Duodenal mucosa (tissue), 2 donors: ENCODE results near the gene RASL10A.

Experiments used
- H3K27ac ChIP-seq: one replicate; pipeline ENCODE4 v1.7.0; 2013; ENCODE audit warnings: low read depth, low read length
- H3K27me3 ChIP-seq, 2 donors: one replicate each; pipeline ENCODE4 v1.7.0; 2013; ENCODE audit warnings: low read length in 2 of 2, control low read depth in 1 of 2; ENCODE audit not compliant: insufficient read depth in 2 of 2, control insufficient read depth in 1 of 2
- H3K36me3 ChIP-seq, 2 donors: one replicate each; pipeline ENCODE4 v1.7.0; 2013; ENCODE audit warnings: low read length in 2 of 2, control low read depth in 1 of 2; ENCODE audit not compliant: insufficient read depth in 2 of 2, control insufficient read depth in 1 of 2
- H3K4me1 ChIP-seq, 2 donors: one replicate each; pipeline ENCODE4 v1.7.0; 2013; ENCODE audit warnings: low read length in 2 of 2, control low read depth in 1 of 2; ENCODE audit not compliant: insufficient read depth in 2 of 2, control insufficient read depth in 1 of 2
- H3K4me3 ChIP-seq, 2 donors: one replicate each; pipeline ENCODE4 v1.7.0; 2013; ENCODE audit warnings: low read length in 2 of 2, low read depth in 1 of 2
- H3K9ac ChIP-seq, 2 donors: one replicate each; pipeline ENCODE4 v1.7.0; 2013; ENCODE audit warnings: low read length in 2 of 2, low read depth in 1 of 2
- H3K9me3 ChIP-seq, 2 donors: one replicate each; pipeline ENCODE4 v1.7.0; 2013; ENCODE audit warnings: low read length in 2 of 2, control low read depth in 1 of 2; ENCODE audit not compliant: control insufficient read depth in 1 of 2

The RASL10A gene

GRCh38 chr22:29339381-29340235 is 24.1 kb upstream of the RASL10A start:
- Histone ChIP-seq H3K27ac (no peak overlapping the region), H3K27me3 (no peaks in the 10 kb centered on the region), H3K4me3 (no peak overlapping the region), H3K36me3 (peaks cover 64 to 97% of the 10 kb centered on the region in 2 donors), H3K9ac (no peak overlapping the region), H3K4me1 (no peaks in the 10 kb centered on the region), H3K9me3 (no peaks in the 10 kb centered on the region)

GRCh38 chr22:29338398-29338797 is 22.9 kb upstream of the RASL10A start:
- no peaks in the 10 kb centered on the region for H3K9me3 ChIP-seq
- H3K4me1 ChIP-seq: no peaks in the 10 kb centered on the region
- peaks cover 61 to 100% of the 10 kb centered on the region in 2 donors for H3K36me3 ChIP-seq
- H3K27ac ChIP-seq: no peak overlapping the region
- H3K27me3 ChIP-seq: no peaks in the 10 kb centered on the region
- no peak overlapping the region for H3K9ac ChIP-seq
- no peak overlapping the region for H3K4me3 ChIP-seq

- Histone ChIP-seq H3K4me3 (no peak overlapping the region), H3K27ac (no peak overlapping the region), H3K27me3 (no peaks in the 10 kb centered on the region), H3K9me3 (no peaks in the 10 kb centered on the region), H3K36me3 (peaks cover 54 to 100% of the 10 kb centered on the region in 2 donors), H3K4me1 (no peaks in the 10 kb centered on the region), H3K9ac (no peak overlapping the region)
Observed at GRCh38 chr22:29337631-29338284, 22.3 kb upstream of the RASL10A start.

GRCh38 chr22:29336751-29337490 is 21.4 kb upstream of the RASL10A start:
- Histone ChIP-seq H3K4me1 (no peaks in the 10 kb centered on the region), H3K27ac (no peak overlapping the region), H3K27me3 (no peaks in the 10 kb centered on the region), H3K9me3 (no peaks in the 10 kb centered on the region), H3K4me3 (no peak overlapping the region), H3K36me3 (peaks cover 47 to 97% of the 10 kb centered on the region in 2 donors), H3K9ac (no peak overlapping the region)

GRCh38 chr22:29335656-29336055 is 20.2 kb upstream of the RASL10A start:
- no peaks in the 10 kb centered on the region for H3K27me3 ChIP-seq
- H3K9me3 ChIP-seq: no peaks in the 10 kb centered on the region
- peaks cover 35 to 97% of the 10 kb centered on the region in 2 donors for H3K36me3 ChIP-seq
- peaks cover 0 to 3% of the 10 kb centered on the region in 2 donors for H3K4me1 ChIP-seq
- no peak overlapping the region for H3K27ac ChIP-seq
- no peak overlapping the region for H3K4me3 ChIP-seq
- no peak overlapping the region for H3K9ac ChIP-seq

- H3K36me3 ChIP-seq: peaks cover 35 to 97% of the 10 kb centered on the region in 2 donors
- no peak overlapping the region for H3K4me3 ChIP-seq
- no peaks in the 10 kb centered on the region for H3K9me3 ChIP-seq
- H3K4me1 ChIP-seq: peaks cover 0 to 3% of the 10 kb centered on the region in 2 donors
- no peak overlapping the region for H3K9ac ChIP-seq
- no peak overlapping the region for H3K27ac ChIP-seq
- H3K27me3 ChIP-seq: no peaks in the 10 kb centered on the region
Observed at GRCh38 chr22:29334696-29335344, 19.3 kb upstream of the RASL10A start.

GRCh38 chr22:29334148-29334547 is 18.7 kb upstream of the RASL10A start:
- Histone ChIP-seq H3K36me3 (peaks cover 37 to 97% of the 10 kb centered on the region in 2 donors), H3K27me3 (no peaks in the 10 kb centered on the region), H3K9ac (no peak overlapping the region), H3K27ac (no peak overlapping the region), H3K4me3 (no peak overlapping the region), H3K4me1 (peaks cover 0 to 3% of the 10 kb centered on the region in 2 donors), H3K9me3 (no peaks in the 10 kb centered on the region)

- Histone ChIP-seq H3K9me3 (no peaks in the 10 kb centered on the region), H3K4me3 (no peak overlapping the region), H3K36me3 (peaks cover 27 to 97% of the 10 kb centered on the region in 2 donors), H3K4me1 (peaks cover 0 to 3% of the 10 kb centered on the region in 2 donors), H3K27me3 (no peaks in the 10 kb centered on the region), H3K9ac (no peak overlapping the region), H3K27ac (no peak overlapping the region)
Observed at GRCh38 chr22:29332886-29333496, 17.5 kb upstream of the RASL10A start.

- H3K27ac ChIP-seq: no peak overlapping the region
- H3K36me3 ChIP-seq: peaks cover 19 to 96% of the 10 kb centered on the region in 2 donors
- H3K4me1 ChIP-seq: peaks cover 0 to 3% of the 10 kb centered on the region in 2 donors
- no peaks in the 10 kb centered on the region for H3K27me3 ChIP-seq
- H3K9ac ChIP-seq: no peak overlapping the region
- no peaks in the 10 kb centered on the region for H3K9me3 ChIP-seq
- no peak overlapping the region for H3K4me3 ChIP-seq
Observed at GRCh38 chr22:29331658-29332300, 16.3 kb upstream of the RASL10A start.
